Activated B cell treated with CpG ODN at 0.5 μM for 24 hours (primary cell): Measurements from ENCODE around the gene LRRC27. TPM values are rescaled to one million over a fixed set of nuclear protein-coding genes. Genes with fewer than 3 reads are reported as not detected.

Experiments used
- ATAC-seq: fragments of 200-7000 bp; cut with Tn5 transposase; one replicate; pipeline ENCODE4 v1.10.0; 2021; ENCODE audit warnings: low read depth, mild to moderate bottlenecking, moderate library complexity
- CTCF ChIA-PET: fragments of 350-600 bp; sonication (Branson Sonifier 250); formaldehyde crosslinking; loops from one replicate; lab custom pipeline; 2021; ENCODE audit warnings: antibody characterized with exemption; lab: Charles Lee
- POLR2A ChIA-PET: fragments of 350-600 bp; sonication (Branson Sonifier 250); formaldehyde crosslinking; loops from one replicate; lab custom pipeline; 2021; ENCODE audit warnings: antibody characterized with exemption; lab: Charles Lee
- DNase-seq: peaks from one replicate; pipeline ENCODE4 v3.0.0; 2022
- H3K27ac Mint-ChIP-seq: one replicate; pipeline ENCODE4 v1.8.0; 2020; ENCODE audit warnings: mixed read lengths
- H3K27me3 Mint-ChIP-seq: one replicate; pipeline ENCODE4 v1.8.0; 2021; ENCODE audit warnings: mixed read lengths
- H3K36me3 Mint-ChIP-seq: one replicate; pipeline ENCODE4 v1.8.0; 2021; ENCODE audit warnings: low read depth, mixed read lengths
- H3K4me1 Mint-ChIP-seq: one replicate; pipeline ENCODE4 v1.8.0; 2021; ENCODE audit warnings: mixed read lengths
- H3K4me3 Mint-ChIP-seq: one replicate; pipeline ENCODE4 v1.8.0; 2020; ENCODE audit warnings: mild to moderate bottlenecking, mixed read lengths
- H3K9me3 Mint-ChIP-seq: one replicate; pipeline ENCODE4 v1.8.0; 2020; ENCODE audit warnings: mixed read lengths
- intact Hi-C: fragments of 100-400 bp; cut with micrococcal nuclease; formaldehyde crosslinking; loops from one replicate; pipeline ENCODE4 v1.15.1; 2024
- total RNA-seq: library from RNA; stranded (reverse); gene quantifications from 2 replicates; pipeline ENCODE4 v1.2.3, GENCODE V29; 2022
- TF ChIP-seq, protein P1 (sequence below): fragments of 200-600 bp; IDR thresholded peaks from one replicate; pipeline ENCODE4 v1.8.0; 2022; ENCODE audit warnings: antibody characterized with exemption, mild to moderate bottlenecking

Gene LRRC27
- total RNA-seq, 1 donor from 2014 or later = 15.2 TPM

DNA sequence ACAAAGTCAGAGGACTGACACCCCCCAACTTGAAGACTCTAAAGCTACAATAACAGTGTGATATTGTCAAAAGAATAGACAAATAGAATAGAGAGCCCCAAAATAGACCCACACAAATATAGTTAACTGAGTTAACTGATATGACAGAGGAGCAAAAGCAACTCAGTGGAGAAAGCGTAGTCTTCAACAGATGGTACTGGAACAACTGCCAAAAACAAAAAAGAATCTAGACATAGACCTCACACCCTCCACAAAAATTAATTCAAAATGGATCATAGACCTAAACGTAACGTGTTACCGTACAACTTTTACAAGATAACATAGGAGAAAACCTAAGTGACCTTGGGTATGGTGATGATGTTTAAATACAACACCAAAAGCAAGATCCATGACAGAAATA, 36.4 kb downstream of the LRRC27 start:
- peaks cover 25% of the 10 kb centered on the region for H3K36me3 Mint-ChIP-seq
- DNase-seq (no peak), ATAC-seq (no peak)
- CTCF ChIA-PET = no interaction called here
- no peaks in the 10 kb centered on the region for H3K4me1 Mint-ChIP-seq
- H3K27ac Mint-ChIP-seq = no peak overlapping the region
- H3K4me3 Mint-ChIP-seq = no peak overlapping the region
- TF ChIP-seq, protein P1, sequence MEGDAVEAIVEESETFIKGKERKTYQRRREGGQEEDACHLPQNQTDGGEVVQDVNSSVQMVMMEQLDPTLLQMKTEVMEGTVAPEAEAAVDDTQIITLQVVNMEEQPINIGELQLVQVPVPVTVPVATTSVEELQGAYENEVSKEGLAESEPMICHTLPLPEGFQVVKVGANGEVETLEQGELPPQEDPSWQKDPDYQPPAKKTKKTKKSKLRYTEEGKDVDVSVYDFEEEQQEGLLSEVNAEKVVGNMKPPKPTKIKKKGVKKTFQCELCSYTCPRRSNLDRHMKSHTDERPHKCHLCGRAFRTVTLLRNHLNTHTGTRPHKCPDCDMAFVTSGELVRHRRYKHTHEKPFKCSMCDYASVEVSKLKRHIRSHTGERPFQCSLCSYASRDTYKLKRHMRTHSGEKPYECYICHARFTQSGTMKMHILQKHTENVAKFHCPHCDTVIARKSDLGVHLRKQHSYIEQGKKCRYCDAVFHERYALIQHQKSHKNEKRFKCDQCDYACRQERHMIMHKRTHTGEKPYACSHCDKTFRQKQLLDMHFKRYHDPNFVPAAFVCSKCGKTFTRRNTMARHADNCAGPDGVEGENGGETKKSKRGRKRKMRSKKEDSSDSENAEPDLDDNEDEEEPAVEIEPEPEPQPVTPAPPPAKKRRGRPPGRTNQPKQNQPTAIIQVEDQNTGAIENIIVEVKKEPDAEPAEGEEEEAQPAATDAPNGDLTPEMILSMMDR = no peak
- peaks cover 7% of the 10 kb centered on the region for H3K27me3 Mint-ChIP-seq
- POLR2A ChIA-PET = interaction anchor here (0.6 kb wide), 1 partner anchor 33 kb away, joined by 3 read pairs; no protein-coding TSS in a partner anchor
- H3K9me3 Mint-ChIP-seq = no peaks in the 10 kb centered on the region
- intact Hi-C loops = no loop called here

DNA sequence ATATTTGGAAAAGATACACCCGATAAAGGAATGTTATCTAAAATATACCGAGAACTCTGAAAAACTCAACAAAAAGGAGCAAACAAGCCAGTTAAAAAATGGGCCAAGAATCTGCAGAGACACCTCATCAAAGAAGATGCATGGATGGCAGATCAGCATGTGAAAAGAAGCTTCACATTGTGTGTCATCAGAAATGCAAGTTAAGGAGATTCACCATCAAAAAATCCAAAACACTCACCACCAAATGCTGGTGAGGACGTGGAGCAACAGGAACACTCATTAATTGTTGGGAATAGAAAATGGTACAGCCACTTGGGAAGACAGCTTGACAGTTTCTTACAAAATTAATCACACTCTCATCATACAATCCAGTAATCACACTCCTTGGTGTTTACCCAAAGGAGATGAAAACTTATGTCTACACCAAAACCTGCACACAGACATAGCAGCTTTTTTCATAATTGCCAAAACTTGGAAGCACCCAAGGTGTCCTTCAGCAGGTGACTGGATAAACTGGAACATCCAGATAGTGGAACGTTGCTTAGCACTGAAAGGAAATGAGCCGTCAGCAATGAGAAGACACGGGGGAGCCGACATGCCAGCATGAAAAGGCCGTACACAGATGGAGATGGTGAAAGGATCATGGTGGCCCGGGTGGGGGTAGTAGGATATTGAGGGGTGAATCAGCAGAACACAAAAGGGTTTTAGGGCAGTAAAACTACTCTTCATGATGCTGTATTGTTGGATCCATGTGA, 37.1 kb downstream of the LRRC27 start:
- ChIA-PET POLR2A (no interaction called here), CTCF (no interaction called here)
- Mint-ChIP-seq H3K9me3 (no peaks in the 10 kb centered on the region), H3K4me1 (no peaks in the 10 kb centered on the region), H3K4me3 (no peak overlapping the region), H3K36me3 (peaks cover 25% of the 10 kb centered on the region), H3K27ac (no peak overlapping the region), H3K27me3 (peaks cover 7% of the 10 kb centered on the region)
- no peak for DNase-seq
- intact Hi-C loops = no loop called here
- TF ChIP-seq, protein P1 = no peak
- ATAC-seq = no peak

DNA sequence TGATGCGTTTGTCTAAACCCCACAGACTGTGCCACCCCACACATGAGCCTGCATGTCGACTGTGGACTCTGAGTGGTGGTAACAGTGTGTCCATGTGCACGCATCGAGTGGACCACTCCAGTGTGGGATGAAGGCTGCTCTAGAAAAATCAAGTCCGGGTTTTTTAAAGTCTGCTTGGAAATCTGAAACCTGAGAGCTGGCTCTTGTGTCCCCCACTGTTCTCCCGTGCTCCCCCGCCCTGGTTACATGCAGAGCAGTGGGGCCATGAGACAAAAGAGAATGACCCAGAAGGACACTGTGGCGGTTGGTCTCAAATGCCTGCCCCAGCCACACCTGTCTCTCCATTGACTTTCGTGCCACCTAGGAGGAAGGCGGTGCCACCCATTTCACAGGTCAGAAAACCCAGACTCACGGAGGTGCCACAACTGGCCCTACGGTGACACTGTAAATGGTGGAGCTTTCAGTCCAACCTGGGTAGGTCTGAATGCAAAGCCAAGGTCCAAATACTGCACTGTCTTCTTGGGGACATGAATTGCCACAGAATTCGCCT, 37.7 kb downstream of the LRRC27 start:
- no peaks in the 10 kb centered on the region for H3K4me1 Mint-ChIP-seq
- H3K4me3 Mint-ChIP-seq = no peak overlapping the region
- ChIA-PET POLR2A (no interaction called here), CTCF (no interaction called here)
- TF ChIP-seq, protein P1 = no peak
- H3K9me3 Mint-ChIP-seq = no peaks in the 10 kb centered on the region
- intact Hi-C loops = loop anchor here (5.0 kb wide), 1 partner anchor 147 kb away; no protein-coding TSS in a partner anchor
- peaks cover 24% of the 10 kb centered on the region for H3K36me3 Mint-ChIP-seq
- H3K27me3 Mint-ChIP-seq = peaks cover 7% of the 10 kb centered on the region
- no peak overlapping the region for H3K27ac Mint-ChIP-seq
- DNase-seq (no peak), ATAC-seq (no peak)

DNA sequence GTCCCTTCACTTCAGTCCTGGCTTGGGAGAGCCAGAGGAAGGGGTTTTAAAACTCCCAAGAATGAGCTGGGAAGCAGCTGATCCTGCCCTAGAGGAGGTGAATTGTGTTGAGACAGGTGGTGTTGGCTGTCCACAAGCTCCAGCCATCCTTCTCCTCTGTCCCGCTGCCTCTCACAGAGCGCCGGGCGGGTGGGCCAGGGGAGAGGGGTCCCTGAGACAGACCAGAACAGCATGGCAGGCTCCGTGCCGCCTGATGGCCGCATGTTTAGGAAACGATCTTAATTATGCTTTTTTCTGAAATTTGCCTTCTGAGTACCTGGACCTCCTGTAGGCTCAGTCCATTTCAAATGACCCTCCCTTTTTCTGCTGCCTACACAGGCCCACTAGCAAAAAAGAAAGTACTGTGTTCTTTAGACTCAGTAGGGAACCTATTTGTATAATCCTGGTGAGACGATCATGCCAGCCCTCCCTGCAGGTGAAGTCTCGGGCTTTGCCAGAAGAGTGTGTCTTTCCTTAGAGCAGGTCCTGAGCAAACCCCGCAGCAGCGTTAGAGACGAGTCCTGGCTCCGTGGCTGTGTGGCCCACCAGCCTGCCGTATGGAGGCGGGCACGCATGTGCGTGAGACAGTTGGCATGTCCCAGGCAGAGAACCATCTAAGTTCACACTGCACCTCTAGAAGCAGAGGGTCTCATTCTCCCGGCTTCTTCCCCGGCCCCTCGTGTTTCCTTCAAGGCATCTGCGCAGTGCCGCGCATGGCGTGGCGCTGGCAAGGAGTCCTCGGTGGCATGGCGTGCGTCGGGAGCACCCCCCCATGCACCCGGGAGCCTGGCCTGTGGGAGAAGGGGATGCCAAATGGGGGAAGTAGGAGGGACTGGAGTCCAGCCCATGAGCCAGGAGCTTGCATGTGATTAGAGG, 38.7 kb downstream of the LRRC27 start:
- no peak for ATAC-seq
- no peaks in the 10 kb centered on the region for H3K4me1 Mint-ChIP-seq
- peaks cover 17% of the 10 kb centered on the region for H3K36me3 Mint-ChIP-seq
- peaks cover 7% of the 10 kb centered on the region for H3K27me3 Mint-ChIP-seq
- intact Hi-C loops = loop anchor here (5.0 kb wide), 1 partner anchor 148 kb away; no protein-coding TSS in a partner anchor
- POLR2A ChIA-PET = no interaction called here
- CTCF ChIA-PET = no interaction called here
- H3K9me3 Mint-ChIP-seq = no peaks in the 10 kb centered on the region
- TF ChIP-seq, protein P1 = no peak
- H3K27ac Mint-ChIP-seq = no peak overlapping the region
- no peak overlapping the region for H3K4me3 Mint-ChIP-seq
- DNase-seq = no peak
